Head of caudate nucleus (tissue), 42 donors: ENCODE data around the gene C2orf81.
"Not testable (repeated sequence)": the region's sequence is repeated elsewhere in the genome, so short reads cannot be mapped to it uniquely, and the experiment has no call there.

Experiments
- DNase-seq, 42 donors: peaks; one replicate each; pipeline versions ENCODE4 v3.0.0 to v3.0.0-alpha.2; 2020 to 2021; ENCODE audit warnings: mixed read lengths in 7 of 42
- intact Hi-C: fragments of 100-400 bp; cut with DNase I; formaldehyde crosslinking; loops from one replicate; pipeline ENCODE4 v1.15.0; 2022

C2orf81 gene

GRCh38 chr2:74427551-74427950 is 6.1 kb upstream of the C2orf81 start:
- DNase-seq: no peak
- intact Hi-C loops: no loop called here

GRCh38 chr2:74426181-74426758 is 4.9 kb upstream of the C2orf81 start:
- peak in 1 of 42 donors; percentile 5 for DNase-seq
- intact Hi-C loops: no loop called here

- intact Hi-C loops: no loop called here
- peak in 1 of 42 donors; percentile 16 for DNase-seq
Observed at GRCh38 chr2:74425523-74425922, 4.1 kb upstream of the C2orf81 start.

GRCh38 chr2:74424995-74425406 is 3.6 kb upstream of the C2orf81 start:
- intact Hi-C loops: no loop called here
- DNase-seq: peak in 2 of 42 donors; percentile 5 to 21

GRCh38 chr2:74424139-74424992 is 2.9 kb upstream of the C2orf81 start:
- intact Hi-C loops: no loop called here
- DNase-seq: no peak

- DNase-seq: peak in 3 of 42 donors; percentile 9 to 28 (median 12)
- intact Hi-C loops: no loop called here
Observed at GRCh38 chr2:74423231-74424095, 2.0 kb upstream of the C2orf81 start.

GRCh38 chr2:74420443-74421103 is 846 bp downstream of the C2orf81 start:
- DNase-seq: peak in 4 of 42 donors; percentile 7 to 43 (median 22)
- intact Hi-C loops: not testable (repeated sequence)

GRCh38 chr2:74420006-74420405 is 1.4 kb downstream of the C2orf81 start:
- intact Hi-C loops: no loop called here
- no peak for DNase-seq

- no peak for DNase-seq
- intact Hi-C loops: no loop called here
Observed at GRCh38 chr2:74419345-74419744, 2.1 kb downstream of the C2orf81 start.

GRCh38 chr2:74418312-74418711 is 3.1 kb downstream of the C2orf81 start:
- intact Hi-C loops: no loop called here
- DNase-seq: peak in 1 of 42 donors; percentile 18

GRCh38 chr2:74417763-74418162 is 3.7 kb downstream of the C2orf81 start:
- DNase-seq: peak in 1 of 42 donors; percentile 8
- intact Hi-C loops: no loop called here

- peak in 1 of 42 donors; percentile 13 for DNase-seq
- intact Hi-C loops: no loop called here
Observed at GRCh38 chr2:74417197-74417596, 4.2 kb downstream of the C2orf81 start.

- intact Hi-C loops: no loop called here
- DNase-seq: peak in 2 of 42 donors; percentile 16 to 36
Observed at GRCh38 chr2:74416778-74417177, 4.6 kb downstream of the C2orf81 start.

GRCh38 chr2:74415762-74416395 is 5.5 kb downstream of the C2orf81 start:
- DNase-seq: peak in 1 of 42 donors; percentile 14
- intact Hi-C loops: no loop called here

GRCh38 chr2:74414881-74415761 is 6.3 kb downstream of the C2orf81 start:
- intact Hi-C loops: no loop called here
- peak in 40 of 42 donors; percentile 56 to 87 (median 74) for DNase-seq

GRCh38 chr2:74414441-74414840 is 7.0 kb downstream of the C2orf81 start:
- intact Hi-C loops: no loop called here
- DNase-seq: no peak

GRCh38 chr2:74413001-74413698 is 8.3 kb downstream of the C2orf81 start:
- peak in 2 of 42 donors; percentile 38 to 47 for DNase-seq
- intact Hi-C loops: no loop called here
